PC-9 (cell line): ENCODE measurements around the gene KARS1.

Experiments used
- EZH2 ChIP-seq: fragments of 200-600 bp; sonication (generic); IDR thresholded peaks from 2 replicates; pipeline ENCODE4 v1.8.0; 2017; ENCODE audit warnings: antibody characterized with exemption, low read depth
- TF ChIP-seq, protein P1 (sequence below): fragments of 200-600 bp; sonication (generic); conservative IDR thresholded peaks from 2 replicates; pipeline ENCODE4 v1.6.1; 2017; ENCODE audit warnings: mixed run types, antibody characterized with exemption, mild to moderate bottlenecking, moderate library complexity

DNA sequence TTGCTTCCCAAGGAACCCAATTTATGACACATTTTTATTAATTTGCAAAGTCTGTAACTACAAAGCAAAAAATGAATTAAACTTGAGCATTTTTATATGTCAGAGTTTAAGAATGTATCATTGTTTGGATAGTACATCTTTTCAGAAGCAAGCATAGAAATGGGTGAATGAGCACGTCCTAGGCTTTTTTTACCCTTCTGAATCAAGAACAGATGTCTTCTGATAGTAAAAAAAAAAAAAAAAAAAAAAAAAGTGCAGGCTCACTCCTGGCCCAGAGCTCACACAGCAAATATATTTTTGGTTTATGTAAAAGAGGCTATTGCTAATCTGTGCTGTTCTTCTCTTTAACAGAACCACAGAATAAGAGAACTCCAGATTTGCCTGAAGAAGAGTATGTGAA, 6.5 kb upstream of the KARS1 start:
- no peak for TF ChIP-seq EZH2
- TF ChIP-seq, protein P1, sequence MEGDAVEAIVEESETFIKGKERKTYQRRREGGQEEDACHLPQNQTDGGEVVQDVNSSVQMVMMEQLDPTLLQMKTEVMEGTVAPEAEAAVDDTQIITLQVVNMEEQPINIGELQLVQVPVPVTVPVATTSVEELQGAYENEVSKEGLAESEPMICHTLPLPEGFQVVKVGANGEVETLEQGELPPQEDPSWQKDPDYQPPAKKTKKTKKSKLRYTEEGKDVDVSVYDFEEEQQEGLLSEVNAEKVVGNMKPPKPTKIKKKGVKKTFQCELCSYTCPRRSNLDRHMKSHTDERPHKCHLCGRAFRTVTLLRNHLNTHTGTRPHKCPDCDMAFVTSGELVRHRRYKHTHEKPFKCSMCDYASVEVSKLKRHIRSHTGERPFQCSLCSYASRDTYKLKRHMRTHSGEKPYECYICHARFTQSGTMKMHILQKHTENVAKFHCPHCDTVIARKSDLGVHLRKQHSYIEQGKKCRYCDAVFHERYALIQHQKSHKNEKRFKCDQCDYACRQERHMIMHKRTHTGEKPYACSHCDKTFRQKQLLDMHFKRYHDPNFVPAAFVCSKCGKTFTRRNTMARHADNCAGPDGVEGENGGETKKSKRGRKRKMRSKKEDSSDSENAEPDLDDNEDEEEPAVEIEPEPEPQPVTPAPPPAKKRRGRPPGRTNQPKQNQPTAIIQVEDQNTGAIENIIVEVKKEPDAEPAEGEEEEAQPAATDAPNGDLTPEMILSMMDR, result no peak
